Activated naive CD8-positive, alpha-beta T cell treated with anti-CD3 and anti-CD28 coated beads, Interleukin-2, amount 50 U/mL, for 16 hours (primary cell): ENCODE data around the gene UQCR10.

ENCODE experiments used
- DNase-seq: peaks from one replicate; pipeline ENCODE4 v3.0.0-alpha.2; 2020; ENCODE audit warnings: low read depth, low spot score

Gene UQCR10

DNA sequence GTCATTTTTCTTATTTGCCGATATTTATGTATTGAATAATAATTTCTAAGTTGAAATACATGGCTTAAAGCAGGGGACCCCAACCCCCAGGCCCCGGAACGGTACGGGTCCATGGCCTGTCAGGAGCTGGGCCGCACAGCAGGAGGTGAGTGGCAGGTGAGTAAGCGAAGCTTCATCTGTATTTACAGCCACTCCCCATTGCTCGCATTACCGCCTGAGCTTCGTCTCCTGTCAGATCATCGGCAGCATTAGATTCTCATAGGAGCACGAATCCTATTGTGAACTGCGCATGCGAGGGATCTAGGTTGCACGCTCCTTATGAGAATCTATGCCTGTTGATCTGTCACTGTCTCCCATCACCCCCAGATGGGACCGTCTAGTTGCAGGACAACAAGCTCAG is 4.9 kb upstream of the UQCR10 start:
- no peak for DNase-seq

DNA sequence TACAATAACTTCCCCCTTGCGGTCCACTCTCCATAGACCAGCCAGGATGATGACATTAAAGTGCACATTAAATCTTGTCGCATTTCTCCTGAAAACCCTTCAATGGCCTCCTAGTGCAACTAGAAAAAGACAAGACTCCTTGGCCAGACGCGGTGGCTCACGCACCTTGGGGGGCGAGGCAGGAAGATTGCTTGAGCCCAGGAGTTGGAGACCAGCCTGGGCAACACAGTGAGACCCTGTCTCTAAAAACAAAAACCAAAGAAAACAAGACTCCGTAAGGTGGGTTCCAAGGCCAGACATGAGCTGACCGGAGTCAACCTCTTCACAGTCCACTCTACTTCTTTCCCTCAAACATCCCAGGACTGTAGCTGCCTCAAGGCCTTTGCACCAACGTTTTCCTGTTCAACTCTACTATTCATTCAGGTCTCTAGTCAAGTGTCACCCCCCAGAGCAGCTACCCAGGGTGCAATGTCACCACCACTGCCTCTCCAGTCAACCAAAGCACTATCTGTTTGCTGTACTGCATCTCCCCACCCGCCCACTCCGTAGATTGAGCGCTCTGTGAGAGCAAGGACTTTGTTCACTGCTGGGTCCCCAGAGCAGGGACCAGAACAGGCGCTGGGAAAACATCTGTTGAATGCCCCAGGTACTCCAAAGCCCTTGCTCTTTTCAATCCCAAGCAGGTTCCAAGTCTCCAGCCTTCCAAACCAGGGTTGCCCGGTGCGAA is 1.1 kb upstream of the UQCR10 start:
- no peak for DNase-seq

- DNase-seq: peak; percentile 86
Observed at GRCh38 chr22:29766632-29767170, 468 bp upstream of the UQCR10 start, which contains the start of gene ZMAT5. TSS of gene ZMAT5 (minus strand) at chr22:29767007. CDS start at chr22:29748544, 18,463 bp downstream.

DNA sequence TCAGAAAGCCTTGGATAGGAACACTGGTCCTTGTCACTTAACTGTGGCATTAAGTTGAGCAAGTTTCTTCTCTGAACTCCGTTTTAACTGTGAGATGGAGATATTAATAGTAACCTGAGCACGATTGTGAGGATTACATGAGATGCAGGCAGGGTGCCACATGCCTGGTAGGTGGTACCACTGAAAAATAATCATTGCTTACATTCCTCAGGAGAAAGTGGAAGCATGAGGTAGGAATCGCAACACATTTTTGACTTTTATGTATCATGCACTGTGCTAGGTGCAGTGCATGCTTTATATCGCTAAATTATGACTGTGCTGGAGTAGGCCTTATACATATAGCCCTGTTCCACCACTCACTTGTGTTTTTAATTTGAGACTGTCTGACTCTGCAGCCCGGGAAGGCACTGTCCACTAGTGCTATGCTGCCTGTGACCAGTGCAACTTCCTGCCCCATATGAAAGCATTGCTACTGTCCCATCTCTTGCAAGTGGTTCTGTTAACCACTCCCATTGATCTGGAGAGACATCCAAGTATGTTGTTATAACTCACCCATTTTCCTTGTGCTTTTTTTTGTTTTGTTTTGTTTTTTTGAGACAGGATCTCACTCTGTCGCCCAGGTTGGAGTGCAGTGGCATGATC is 1.0 kb downstream of the UQCR10 start:
- no peak for DNase-seq

DNA sequence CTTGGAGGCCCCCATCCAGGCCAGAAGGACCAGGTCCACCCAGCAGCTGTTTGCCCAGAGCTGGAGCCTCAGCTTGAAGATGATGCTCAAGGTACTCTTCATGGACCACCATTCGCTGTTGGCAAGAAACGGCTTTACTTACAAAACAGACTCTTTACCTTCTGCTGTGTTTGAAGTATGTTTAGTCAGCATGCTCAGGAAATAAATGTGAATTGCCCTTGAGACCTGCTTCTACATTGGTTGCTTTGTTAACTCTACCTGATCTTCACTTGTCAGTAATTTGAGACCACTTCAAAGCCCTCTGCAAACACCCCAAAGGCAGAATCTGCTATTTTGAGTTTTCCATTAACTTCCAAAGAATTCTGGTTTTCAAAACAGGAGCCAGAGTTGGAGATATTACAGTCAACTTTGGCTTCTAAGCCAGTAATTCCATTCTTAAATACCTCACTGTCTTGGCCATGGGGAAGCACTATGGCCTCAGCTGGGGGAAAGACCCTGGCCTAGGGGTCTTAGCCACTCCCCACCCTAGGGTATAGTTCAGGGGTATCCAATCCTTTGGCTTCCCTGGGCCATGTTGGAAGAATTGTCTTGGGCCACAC is 2.7 kb downstream of the UQCR10 start:
- no peak for DNase-seq

DNA sequence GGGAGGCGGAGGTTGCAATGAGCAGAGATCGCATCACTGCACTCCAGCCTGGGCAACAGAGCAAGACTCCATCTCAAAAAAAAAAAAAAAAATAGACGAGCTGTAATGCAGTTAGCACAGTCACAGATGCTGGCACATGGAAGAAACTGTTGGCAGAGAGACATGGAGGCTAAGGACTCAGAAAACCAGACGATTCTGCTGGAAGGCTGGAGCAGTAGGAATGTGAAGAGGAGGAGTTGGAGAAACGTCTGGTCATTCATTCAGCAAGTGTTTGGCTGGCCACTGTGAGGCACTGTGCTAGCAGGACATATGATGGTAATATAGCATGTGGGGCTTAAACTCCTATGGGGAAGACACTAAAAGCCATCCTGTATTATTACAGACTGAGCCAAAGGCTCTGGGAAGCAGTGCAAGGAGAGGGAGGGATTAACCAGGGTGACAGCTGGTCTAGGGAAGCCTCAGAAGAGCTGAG is 5.0 kb downstream of the UQCR10 start:
- DNase-seq: no peak

- DNase-seq: no peak
Observed at GRCh38 chr22:29773233-29773632, 6.1 kb downstream of the UQCR10 start.

DNA sequence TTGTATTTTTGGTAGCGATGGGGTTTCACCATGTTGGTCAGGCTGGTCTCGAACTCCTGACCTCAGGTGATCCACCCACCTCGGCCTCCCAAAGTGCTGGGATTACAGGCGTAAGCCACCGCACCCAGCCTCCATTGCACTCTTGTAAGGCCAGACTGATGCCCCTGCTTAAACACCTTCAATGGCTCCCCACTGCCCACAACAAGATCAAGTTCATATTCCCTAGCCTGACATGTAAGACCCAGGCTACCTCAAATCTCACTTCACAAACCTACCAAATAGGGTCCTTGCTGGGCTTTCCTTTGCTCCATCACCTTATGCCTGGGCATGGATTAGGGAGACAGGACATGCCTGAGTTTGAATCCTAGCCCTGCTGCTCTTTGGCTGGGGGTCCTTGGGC is 13.1 kb downstream of the UQCR10 start:
- DNase-seq: no peak

- DNase-seq: no peak
Observed at GRCh38 chr22:29780748-29781676, 13.8 kb downstream of the UQCR10 start.

GRCh38 chr22:29782061-29782845 is 15.1 kb downstream of the UQCR10 start:
- no peak for DNase-seq

DNA sequence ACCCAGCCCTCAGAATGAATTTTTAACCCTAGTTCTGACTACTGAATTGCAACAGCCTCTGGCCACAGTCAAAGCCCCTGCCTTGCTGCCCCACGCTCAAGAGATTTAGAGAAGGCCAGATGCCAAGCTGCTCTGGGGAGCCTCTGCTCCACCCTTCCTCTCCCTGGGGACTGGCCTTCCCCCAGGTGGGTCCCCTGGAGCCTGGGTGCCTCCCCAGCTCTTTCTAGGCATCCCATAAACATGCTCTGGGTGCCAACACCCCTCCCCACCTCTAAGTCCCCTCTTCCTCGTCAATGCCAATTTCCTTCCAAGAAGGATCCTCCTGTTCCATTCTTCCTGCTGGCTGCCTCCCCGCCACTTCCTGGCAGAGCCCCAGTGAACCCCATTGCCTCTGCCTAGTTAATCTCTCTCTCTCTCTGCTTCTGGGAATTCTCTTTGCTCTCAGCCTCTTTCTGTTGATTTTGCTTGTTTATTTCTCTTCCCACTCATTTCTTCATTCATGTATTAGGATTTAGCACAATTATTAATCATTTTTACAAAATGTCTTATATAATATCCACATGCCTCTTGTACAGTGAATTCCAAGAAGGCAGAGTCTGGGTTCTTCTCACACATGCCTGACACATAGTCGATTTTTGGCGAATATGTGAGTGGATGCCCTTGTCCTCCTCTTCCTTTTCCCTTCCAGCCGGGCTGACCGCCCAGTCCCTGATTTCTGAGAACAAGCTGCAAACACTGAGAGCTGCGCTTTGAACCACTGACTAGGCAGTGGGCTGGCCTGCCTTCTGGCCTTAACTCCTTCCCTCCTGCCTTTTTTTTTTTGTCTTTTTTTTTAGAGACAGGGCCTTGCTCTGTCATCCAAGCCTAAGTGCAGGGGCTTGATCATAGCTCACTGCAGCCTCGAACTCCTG is 17.5 kb downstream of the UQCR10 start:
- DNase-seq: no peak

- no peak for DNase-seq
Observed at GRCh38 chr22:29786031-29786430, 18.9 kb downstream of the UQCR10 start.

DNA sequence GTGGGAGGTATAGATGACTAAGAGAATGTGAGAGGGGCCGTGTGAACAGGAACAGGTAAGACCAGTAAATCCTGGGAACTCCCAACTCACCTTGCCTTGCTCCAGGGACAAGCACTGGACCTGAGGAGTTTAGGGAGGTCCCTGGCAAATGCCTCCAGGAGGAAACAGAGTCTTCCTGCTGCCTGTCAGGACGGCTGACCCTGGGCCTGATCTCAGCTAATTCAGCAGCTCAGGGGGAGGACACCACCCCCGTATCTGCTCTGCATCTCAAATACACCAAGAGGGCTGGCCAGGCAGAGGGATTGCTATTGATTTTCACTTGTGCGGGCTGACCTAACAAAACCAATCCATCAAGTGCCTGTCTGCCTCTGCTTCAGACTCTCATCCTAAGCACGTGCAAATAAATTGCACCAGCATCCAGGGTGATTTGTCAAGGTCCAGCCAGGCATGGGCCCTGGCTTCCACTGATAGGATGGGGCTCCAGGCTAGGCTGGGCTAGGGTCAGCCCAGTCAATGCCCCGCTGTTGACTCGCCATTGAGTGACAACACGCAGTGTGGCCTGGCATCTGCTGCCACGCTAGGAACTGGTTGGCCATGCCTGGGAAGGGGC is 20.3 kb downstream of the UQCR10 start:
- DNase-seq: no peak

DNA sequence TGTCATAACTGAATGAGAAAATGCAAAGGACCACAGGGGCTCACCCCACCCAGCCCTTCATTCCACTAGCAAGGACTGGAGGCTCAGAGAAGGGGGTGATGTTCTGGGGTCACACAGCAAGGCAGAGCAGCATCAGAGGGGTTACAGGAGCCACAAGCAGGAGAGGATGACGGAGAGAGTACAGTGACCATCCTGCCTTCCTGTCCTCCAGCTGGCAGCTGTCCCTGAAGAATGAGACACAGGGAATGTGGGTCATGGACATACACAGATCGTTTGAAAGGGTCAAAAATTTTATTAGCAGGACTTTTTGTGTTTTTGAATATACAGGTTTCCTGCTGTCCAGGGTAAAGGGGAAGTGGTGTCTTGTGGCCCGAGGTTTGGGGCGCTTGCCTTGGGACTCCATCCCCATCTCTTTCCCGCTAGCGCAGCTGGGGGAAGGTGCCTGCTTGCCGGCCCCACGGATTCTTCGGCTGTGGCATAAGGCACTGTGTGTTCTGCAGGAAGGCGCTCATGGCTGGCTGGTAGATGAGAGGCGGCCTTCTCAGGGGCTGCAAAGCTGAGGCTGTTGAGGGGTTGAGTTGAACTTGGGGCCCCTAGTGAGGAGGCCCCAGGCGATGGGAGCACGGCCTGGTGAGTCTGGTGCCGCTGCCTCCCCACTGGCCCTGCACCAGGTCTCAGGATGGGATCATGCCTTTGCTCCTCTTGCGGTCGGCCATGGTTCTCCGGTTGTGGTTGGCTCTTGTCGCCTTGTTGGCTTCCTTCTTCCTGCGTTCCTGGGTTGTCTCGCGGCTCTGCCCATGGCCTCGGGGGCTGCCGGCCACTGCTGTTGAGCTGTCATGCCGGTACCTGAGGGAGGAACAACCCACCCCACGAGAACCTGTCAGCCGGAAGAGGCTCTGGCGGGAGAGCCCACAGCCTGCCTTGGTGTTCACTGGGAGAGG is 21.4 kb downstream of the UQCR10 start:
- DNase-seq: no peak

- DNase-seq: no peak
Observed at GRCh38 chr22:29790061-29790460, 22.9 kb downstream of the UQCR10 start.

- DNase-seq: no peak
Observed at GRCh38 chr22:29793396-29793795, 26.2 kb downstream of the UQCR10 start.

GRCh38 chr22:29795663-29796062 is 28.5 kb downstream of the UQCR10 start:
- DNase-seq: no peak

DNA sequence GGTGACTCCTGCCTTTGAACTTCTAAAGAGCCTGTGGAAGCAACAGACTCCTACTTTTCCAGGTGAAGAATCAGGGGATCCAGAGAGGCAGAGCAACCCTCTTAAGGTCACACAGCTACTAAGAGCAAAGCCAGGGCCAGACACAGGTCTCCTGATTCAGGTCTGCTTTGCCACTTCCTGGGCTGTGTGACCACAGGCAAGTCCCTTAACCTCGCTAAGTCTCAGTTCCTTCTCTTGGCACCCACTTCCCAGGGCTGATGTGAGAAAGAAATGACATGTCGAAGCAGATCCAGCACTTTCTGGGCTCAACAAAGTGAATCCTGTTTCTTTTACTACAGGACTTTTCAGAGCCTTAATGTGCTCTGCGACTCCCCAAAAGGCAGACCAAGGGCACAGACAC is 30.2 kb downstream of the UQCR10 start:
- no peak for DNase-seq
